Suprapubic skin (tissue), 4 donors: ENCODE data around the gene CACNA1D.

Source experiments
- CTCF ChIP-seq, 2 donors: fragments of 200-600 bp in 1 of 2; fragments of 450-650 bp in 1 of 2; sonication (generic) in 1 of 2; IDR thresholded peaks; one replicate each; pipeline ENCODE4 v1.5.1; 2016 to 2019; ENCODE audit warnings: antibody characterized with exemption in 2 of 2, mild to moderate bottlenecking in 1 of 2, moderate library complexity in 1 of 2
- EP300 ChIP-seq: sonication (generic); formaldehyde crosslinking; IDR thresholded peaks from one replicate; pipeline ENCODE4 v1.6.1; 2017; ENCODE audit warnings: antibody characterized with exemption
- POLR2A ChIP-seq, 2 donors: fragments of 450-650 bp; IDR thresholded peaks; one replicate each; pipeline ENCODE4 v1.6.1; 2017; ENCODE audit warnings: antibody characterized with exemption in 2 of 2, mild to moderate bottlenecking in 2 of 2, moderate library complexity in 2 of 2
- POLR2AphosphoS5 ChIP-seq, 3 donors: sonication (generic); formaldehyde crosslinking; IDR thresholded peaks; one replicate each; pipeline ENCODE4 v1.6.1; 2017; ENCODE audit warnings: antibody characterized with exemption in 3 of 3

- TF ChIP-seq CTCF (IDR thresholded peaks at IDR 0.05): no peak
- no peak for TF ChIP-seq POLR2A (IDR thresholded peaks at IDR 0.05)
- TF ChIP-seq POLR2AphosphoS5 (IDR thresholded peaks at IDR 0.05): no peak
- no peak for TF ChIP-seq EP300
Measured at GRCh38 chr3:53484984-53485383, 9.4 kb upstream of the CACNA1D start.
